SH-SY5Y (cell line): Measurements from ENCODE around the gene IRAK1BP1.

Experiments used
- GATA2 ChIP-seq: IDR thresholded peaks from 2 replicates; pipeline ENCODE4 v1.6.1; 2011; ENCODE audit warnings: mild to moderate bottlenecking, low read depth, low read length
- GATA3 ChIP-seq: IDR thresholded peaks from 2 replicates; pipeline ENCODE4 v1.6.1; 2011; ENCODE audit warnings: low read depth, mild to moderate bottlenecking, low read length, moderate library complexity

- TF ChIP-seq GATA2 (no peak), GATA3 (no peak)
Measured at GRCh38 chr6:78851156-78851555, 16.2 kb upstream of the IRAK1BP1 start.
